CD4-positive, alpha-beta T cell (primary cell): ENCODE measurements around the gene USP17L13. TPM values are rescaled to one million over a fixed set of nuclear protein-coding genes. Genes with fewer than 3 reads are reported as not detected.
"Not testable (repeated sequence)": the region's sequence is repeated elsewhere in the genome, so short reads cannot be mapped to it uniquely, and the experiment has no call there.

Experiments used
- ATAC-seq: fragments of 200-7000 bp; cut with Tn5 transposase; one replicate; pipeline ENCODE4 v1.10.0; 2022; ENCODE audit warnings: mild to moderate bottlenecking; ENCODE audit not compliant: poor library complexity
- CTCF ChIA-PET: fragments of 350-600 bp; sonication (Branson Sonifier 250); formaldehyde crosslinking; loops from one replicate; lab custom pipeline; 2021; ENCODE audit warnings: antibody characterized with exemption, inconsistent platforms; lab: Charles Lee
- POLR2A ChIA-PET: fragments of 350-600 bp; sonication (Branson Sonifier 250); formaldehyde crosslinking; loops from one replicate; lab custom pipeline; 2021; ENCODE audit warnings: antibody characterized with exemption, inconsistent platforms; lab: Charles Lee
- DNase-seq, 14 experiments: peaks; one replicate each; pipeline ENCODE4 v3.0.0-alpha.2; 2013 to 2020; ENCODE audit warnings: mixed read lengths in 2 of 14
- H3K27ac ChIP-seq, 2 donors: one replicate each; pipeline versions ENCODE4 v1.5.1 to v1.7.0; 2013; ENCODE audit warnings: low read length in 2 of 2, low read depth in 1 of 2, mild to moderate bottlenecking in 1 of 2
- H3K27me3 ChIP-seq, 2 experiments: 1 replicate in 1 of 2; 2 replicates in 1 of 2; pipeline versions ENCODE4 v1.6.1 to v1.7.0; 2013; ENCODE audit warnings: low read length in 2 of 2, control low read depth in 1 of 2, mild to moderate bottlenecking in 1 of 2, moderate library complexity in 1 of 2; ENCODE audit not compliant: insufficient read depth in 2 of 2, control insufficient read depth in 1 of 2
- H3K36me3 ChIP-seq: one replicate; pipeline ENCODE4 v1.6.1; 2013; ENCODE audit warnings: low read length, control low read depth; ENCODE audit not compliant: insufficient read depth
- H3K4me1 ChIP-seq: one replicate; pipeline ENCODE4 v1.6.1; 2013; ENCODE audit warnings: low read length, control low read depth; ENCODE audit not compliant: insufficient read depth
- H3K4me3 ChIP-seq: one replicate; pipeline ENCODE4 v1.5.1; 2013; ENCODE audit warnings: mild to moderate bottlenecking, low read length, moderate library complexity
- H3K9me3 ChIP-seq, 2 experiments: 1 replicate in 1 of 2; 2 replicates in 1 of 2; pipeline versions ENCODE4 v1.6.1 to v1.7.0; 2013; ENCODE audit warnings: low read length in 2 of 2, mild to moderate bottlenecking in 2 of 2, control low read depth in 1 of 2, moderate library complexity in 1 of 2; ENCODE audit not compliant: control insufficient read depth in 1 of 2, insufficient read depth in 1 of 2
- H3K27ac Mint-ChIP-seq: one replicate; pipeline ENCODE4 v1.8.0; 2020; ENCODE audit warnings: mixed read lengths
- H3K27me3 Mint-ChIP-seq: one replicate; pipeline ENCODE4 v1.8.0; 2021; ENCODE audit warnings: mixed read lengths
- H3K36me3 Mint-ChIP-seq: one replicate; pipeline ENCODE4 v1.8.0; 2021; ENCODE audit warnings: low read depth, mixed read lengths
- H3K4me1 Mint-ChIP-seq: one replicate; pipeline ENCODE4 v1.8.0; 2021; ENCODE audit warnings: low read depth, mixed read lengths
- H3K4me3 Mint-ChIP-seq: one replicate; pipeline ENCODE4 v1.8.0; 2020; ENCODE audit warnings: mild to moderate bottlenecking, mixed read lengths
- H3K9me3 Mint-ChIP-seq: one replicate; pipeline ENCODE4 v1.8.0; 2020; ENCODE audit warnings: mixed read lengths
- intact Hi-C, 2 experiments: fragments of 100-400 bp; cut with DNase I in 1 of 2; cut with micrococcal nuclease in 1 of 2; formaldehyde crosslinking; loops; one replicate each; pipeline versions ENCODE4 v1.15.1 to v1.9.0; 2023 to 2025; cut with DNase I, micrococcal nuclease
- total RNA-seq, 174 experiments: library from RNA in 2 of 174; stranded (reverse) in 2 of 174; gene quantifications; one replicate each; pipeline ENCODE4 v1.2.3 and lab custom pipeline; 2021 to 2026

Gene USP17L13
- total RNA-seq, 2 experiments from 2014 or later, result not detected

DNA sequence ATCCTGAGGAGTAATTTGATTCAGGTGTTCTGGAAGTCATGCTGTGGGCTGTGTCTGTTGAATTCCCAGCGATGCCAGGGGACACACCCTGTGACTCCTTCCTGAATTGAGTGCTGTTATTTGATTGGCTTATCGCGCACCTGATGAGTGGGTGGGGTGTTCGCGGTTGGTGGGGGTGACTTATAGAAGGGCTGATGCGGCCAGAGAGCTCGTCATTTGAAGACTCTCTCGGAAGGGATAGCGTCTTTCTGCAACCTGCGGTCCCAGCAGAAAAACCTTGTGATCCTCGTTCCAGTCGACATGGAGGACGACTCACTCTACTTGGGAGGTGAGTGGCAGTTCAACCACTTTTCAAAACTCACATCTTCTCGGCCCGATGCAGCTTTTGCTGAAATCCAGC, 42.6 kb downstream of the USP17L13 start, which contains the start of gene USP17L22:
Gene USP17L22, plus strand, starts transcription at position 301 of the 400 bp plus-strand sequence. Its CDS starts 0 bp downstream, at position 301.
- H3K36me3 ChIP-seq, H3K27me3 ChIP-seq, H3K36me3 Mint-ChIP-seq, H3K4me1 Mint-ChIP-seq, POLR2A ChIA-PET, H3K9me3 Mint-ChIP-seq, H3K4me3 Mint-ChIP-seq, H3K27ac ChIP-seq, CTCF ChIA-PET, H3K4me1 ChIP-seq, DNase-seq, H3K4me3 ChIP-seq, intact Hi-C loops, H3K27me3 Mint-ChIP-seq, H3K27ac Mint-ChIP-seq, H3K9me3 ChIP-seq, ATAC-seq: not testable (repeated sequence)

DNA sequence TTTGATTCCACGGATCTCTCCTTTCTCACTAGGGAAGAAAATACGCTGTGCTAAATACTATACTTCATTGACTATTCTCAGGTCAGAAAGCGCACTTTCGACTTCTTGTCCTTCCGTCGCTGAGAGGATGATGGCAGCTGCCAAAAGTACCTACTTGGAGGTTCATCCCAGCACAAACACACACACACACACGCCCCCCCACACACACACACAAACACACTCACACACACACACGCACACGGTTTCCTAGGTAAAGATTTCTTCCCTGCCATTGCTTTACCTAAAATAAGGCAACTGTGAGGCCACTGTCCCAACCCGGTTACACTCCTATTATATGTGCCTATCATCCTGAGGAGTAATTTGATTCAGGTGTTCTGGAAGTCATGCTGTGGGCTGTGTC, 47.0 kb downstream of the USP17L13 start:
- H3K4me1 ChIP-seq, H3K36me3 Mint-ChIP-seq, H3K27ac Mint-ChIP-seq, H3K27ac ChIP-seq, intact Hi-C loops, H3K9me3 ChIP-seq, POLR2A ChIA-PET, H3K4me3 Mint-ChIP-seq, H3K36me3 ChIP-seq, H3K27me3 ChIP-seq, H3K4me3 ChIP-seq, H3K27me3 Mint-ChIP-seq, ATAC-seq, H3K9me3 Mint-ChIP-seq, CTCF ChIA-PET, H3K4me1 Mint-ChIP-seq: not testable (repeated sequence)
- DNase-seq, result peak in 4 of 14 experiments; percentile 0 to 51 (median 14)

Other genes with a start within 250 kb of the USP17L13 start
- gene FAM90A26, start 54.5 kb upstream of the USP17L13 start, total RNA-seq, result under 1 TPM in 1 of 2 experiments, not detected in 1; 0.08 TPM
- gene USP17L10, start 14.2 kb upstream of the USP17L13 start, total RNA-seq, result not detected
- not detected for gene USP17L11, start 9.5 kb upstream of the USP17L13 start, total RNA-seq
- not detected for gene USP17L12, start 4.7 kb upstream of the USP17L13 start, total RNA-seq
- not detected for gene USP17L15, start 9.5 kb downstream of the USP17L13 start, total RNA-seq
- gene USP17L17, start 19.0 kb downstream of the USP17L13 start, total RNA-seq, result not detected
- not detected for gene USP17L18, start 23.7 kb downstream of the USP17L13 start, total RNA-seq
- gene USP17L19, start 28.5 kb downstream of the USP17L13 start, total RNA-seq, result not detected
- gene USP17L20, start 33.2 kb downstream of the USP17L13 start, total RNA-seq, result not detected
- gene USP17L21, start 38.0 kb downstream of the USP17L13 start, total RNA-seq, result not detected
- gene USP17L22, start 42.7 kb downstream of the USP17L13 start, total RNA-seq, result not detected
- gene USP17L24, start 100.3 kb downstream of the USP17L13 start, total RNA-seq, result not detected
- gene USP17L25, start 105.0 kb downstream of the USP17L13 start, total RNA-seq, result not detected
- gene USP17L26, start 109.8 kb downstream of the USP17L13 start, total RNA-seq, result not detected
- not detected for gene USP17L5, start 114.5 kb downstream of the USP17L13 start, total RNA-seq
- not detected for gene USP17L27, start 119.3 kb downstream of the USP17L13 start, total RNA-seq
- gene USP17L28, start 124.0 kb downstream of the USP17L13 start, total RNA-seq, result not detected
- not detected for gene USP17L29, start 128.7 kb downstream of the USP17L13 start, total RNA-seq
- gene USP17L30, start 138.2 kb downstream of the USP17L13 start, total RNA-seq, result not detected
- not detected for gene DEFB131A, start 219.5 kb downstream of the USP17L13 start, total RNA-seq